HG03095 (cell line): ENCODE measurements around the gene ARPC4.
"Not testable (repeated sequence)": the region's sequence is repeated elsewhere in the genome, so short reads cannot be mapped to it uniquely, and the experiment has no call there.

Source experiments
- ATAC-seq: cut with Tn5 transposase; IDR thresholded peaks from one replicate; pipeline ENCODE4 v1.9.1; 2021; ENCODE audit warnings: moderate library complexity; ENCODE audit not compliant: unreplicated experiment

The ARPC4 gene

DNA sequence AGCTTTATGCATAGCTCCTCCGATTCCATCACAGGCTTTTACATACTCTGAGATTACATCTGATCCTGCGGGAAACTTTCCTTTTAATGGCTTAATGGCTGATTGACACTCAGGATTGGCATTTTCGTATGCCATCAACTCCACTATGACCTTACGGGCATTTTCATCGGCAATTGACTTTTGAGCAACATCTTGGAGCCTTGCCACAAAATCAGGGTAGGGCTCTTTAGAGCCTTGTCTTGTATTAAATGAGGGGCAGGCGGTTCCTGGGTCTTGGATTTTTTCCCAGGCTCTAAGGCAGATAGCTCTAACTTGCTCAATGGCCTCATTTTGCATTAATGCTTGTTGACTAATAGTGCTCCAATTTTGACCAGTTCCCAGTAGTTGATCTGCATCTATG is 59.0 kb downstream of the ARPC4 start:
- not testable (repeated sequence) for ATAC-seq

DNA sequence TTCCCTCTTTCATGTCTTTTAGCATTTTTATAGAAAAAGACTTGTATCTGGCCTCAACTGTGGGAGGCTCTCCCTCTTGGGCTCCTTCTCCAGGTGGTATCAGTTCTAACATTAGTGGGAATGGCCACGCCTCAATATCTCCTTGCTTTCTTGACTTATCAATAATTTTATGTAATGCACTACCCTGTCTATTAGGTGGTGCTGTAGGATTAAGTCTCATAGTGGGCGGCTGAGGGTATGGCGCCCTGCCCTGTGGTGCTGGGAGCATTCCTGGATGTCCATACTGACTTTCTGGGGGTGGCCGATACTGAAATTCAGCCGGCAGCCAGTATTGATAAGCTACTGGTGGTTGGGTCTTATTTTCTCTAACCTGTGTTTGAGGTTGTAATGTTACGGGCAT is 59.6 kb downstream of the ARPC4 start:
- ATAC-seq, result no peak

DNA sequence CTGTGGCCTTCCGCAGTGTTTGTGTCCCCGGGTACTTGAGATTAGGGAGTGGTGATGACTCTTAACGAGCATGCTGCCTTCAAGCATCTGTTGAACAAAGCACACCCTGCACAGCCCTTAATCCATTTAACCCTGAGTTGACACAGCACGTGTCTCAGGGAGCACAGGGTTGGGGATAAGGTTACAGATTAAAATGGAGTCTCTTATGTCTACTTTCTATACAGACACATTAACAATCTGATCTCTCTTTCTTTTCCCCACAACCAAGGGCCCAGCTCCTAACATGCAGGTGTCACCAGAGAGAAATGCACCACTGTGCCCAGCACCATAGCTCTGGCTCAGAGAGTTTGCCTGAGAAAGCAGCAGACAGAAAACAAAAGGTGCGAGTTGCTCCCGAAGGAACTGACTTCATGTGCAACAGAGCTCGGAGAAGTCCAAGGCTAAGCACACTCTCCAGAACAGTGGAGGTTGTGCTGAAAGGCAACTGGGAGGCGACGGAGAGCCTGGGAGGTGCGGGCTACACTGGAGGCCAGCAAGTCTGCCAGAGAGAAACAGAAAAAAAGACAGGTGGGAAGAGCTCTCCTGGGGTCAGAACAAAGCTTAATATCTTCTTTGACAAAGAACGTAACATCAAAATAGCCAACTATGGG is 61.5 kb downstream of the ARPC4 start:
- not testable (repeated sequence) for ATAC-seq

DNA sequence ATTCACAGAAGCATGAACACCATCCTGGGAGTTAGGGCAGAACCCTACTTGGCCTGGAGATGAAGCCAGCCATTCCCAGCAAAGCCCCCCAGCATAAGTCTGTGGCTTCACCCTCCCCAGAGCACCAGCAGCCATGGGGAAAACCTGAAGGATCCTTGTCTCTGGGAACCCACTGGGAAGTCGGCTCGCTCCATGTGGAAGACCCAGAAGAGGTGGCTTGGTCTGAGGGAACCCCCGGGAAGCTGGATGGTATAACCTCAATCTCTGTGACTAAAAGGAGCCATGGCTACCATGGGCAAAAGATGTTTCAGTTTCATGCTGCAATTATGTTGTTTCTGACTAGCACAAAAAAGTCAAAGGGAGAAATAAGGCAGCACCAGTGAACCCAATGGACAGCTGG is 62.7 kb downstream of the ARPC4 start:
- ATAC-seq, result no peak
